ENCODE measurements around the gene QARS1.
A peak's percentile ranks its signal among the peaks of the same experiment; 100 is the strongest.

- TF ChIP-seq POLR2AphosphoS5 (IDR thresholded peaks at IDR 0.05; ENCODE audit: low read depth) (peak; percentile 83), CTCF (conservative IDR thresholded peaks at IDR 0.05; ENCODE audit: low read depth in 2 of 2) (no peak), EZH2 (IDR thresholded peaks at IDR 0.05; ENCODE audit: low read depth, unreplicated experiment) (no peak), EZH2phosphoT487 (IDR thresholded peaks at IDR 0.05; ENCODE audit: unreplicated experiment) (no peak), ETS1 (IDR thresholded peaks at IDR 0.05) (no peak; the same call in 1 of the 2 replicates), CREB1 (CRISPR knock-in tag; IDR thresholded peaks at IDR 0.05; ENCODE audit: low read depth) (0 out of 2 replicates have a peak, but pooled peaks have one; percentile 18)
Observed at GRCh38 chr3:49104427-49105291, at the start of gene QARS1.
